Epithelial cell of esophagus (primary cell): ENCODE data around the gene MDM2.

ENCODE experiments used
- DNase-seq: peaks from one replicate; pipeline ENCODE4 v3.0.0; 2010; ENCODE audit warnings: low read depth
- H3K4me3 ChIP-seq: 2 replicates; pipeline ENCODE4 v1.5.1; 2011; ENCODE audit warnings: mild to moderate bottlenecking, low read length, control low read depth
- CTCF ChIP-seq: IDR thresholded peaks from 2 replicates; pipeline ENCODE4 v1.5.1; 2011; ENCODE audit warnings: low read depth, mild to moderate bottlenecking, low read length, control low read depth, inconsistent platforms; ENCODE audit not compliant: insufficient read depth; ENCODE audit errors: missing control alignments

The MDM2 gene

GRCh38 chr12:68850390-68850789 lies 42.4 kb downstream of the MDM2 start:
- H3K4me3 ChIP-seq = no peak overlapping the region
- DNase-seq = no peak
- TF ChIP-seq CTCF = no peak

- no peak for TF ChIP-seq CTCF
- H3K4me3 ChIP-seq = no peak overlapping the region
- no peak for DNase-seq
Observed at GRCh38 chr12:68851592-68852306, 43.8 kb downstream of the MDM2 start.

GRCh38 chr12:68853396-68854077 lies 45.6 kb downstream of the MDM2 start:
- no peak for TF ChIP-seq CTCF
- H3K4me3 ChIP-seq = no peak overlapping the region
- DNase-seq = no peak

GRCh38 chr12:68854078-68854468 lies 46.1 kb downstream of the MDM2 start:
- DNase-seq = peak; percentile 31
- no peak for TF ChIP-seq CTCF
- no peak overlapping the region for H3K4me3 ChIP-seq

GRCh38 chr12:68854554-68854953 lies 46.6 kb downstream of the MDM2 start:
- no peak for TF ChIP-seq CTCF
- H3K4me3 ChIP-seq = no peak overlapping the region
- no peak for DNase-seq

GRCh38 chr12:68855111-68855510 lies 47.1 kb downstream of the MDM2 start:
- no peak overlapping the region for H3K4me3 ChIP-seq
- no peak for TF ChIP-seq CTCF
- no peak for DNase-seq
